HG02642 (cell line): ENCODE measurements around the gene SGTA.
"Not testable (repeated sequence)": the region's sequence is repeated elsewhere in the genome, so short reads cannot be mapped to it uniquely, and the experiment has no call there.

ENCODE experiments used
- ATAC-seq: cut with Tn5 transposase; IDR thresholded peaks from one replicate; pipeline ENCODE4 v1.9.1; 2021; ENCODE audit warnings: mild to moderate bottlenecking; ENCODE audit not compliant: unreplicated experiment, poor library complexity

SGTA gene

GRCh38 chr19:2782936-2783780 is at the start of gene SGTA:
TSS of gene SGTA (minus strand) at chr19:2783273. CDS start at chr19:2769068, 14,205 bp downstream.
- peak; percentile 79 for ATAC-seq

GRCh38 chr19:2827840-2828489 is 44.9 kb upstream of the SGTA start:
- ATAC-seq = no peak

GRCh38 chr19:2827022-2827421 is 43.9 kb upstream of the SGTA start:
- ATAC-seq = no peak

DNA sequence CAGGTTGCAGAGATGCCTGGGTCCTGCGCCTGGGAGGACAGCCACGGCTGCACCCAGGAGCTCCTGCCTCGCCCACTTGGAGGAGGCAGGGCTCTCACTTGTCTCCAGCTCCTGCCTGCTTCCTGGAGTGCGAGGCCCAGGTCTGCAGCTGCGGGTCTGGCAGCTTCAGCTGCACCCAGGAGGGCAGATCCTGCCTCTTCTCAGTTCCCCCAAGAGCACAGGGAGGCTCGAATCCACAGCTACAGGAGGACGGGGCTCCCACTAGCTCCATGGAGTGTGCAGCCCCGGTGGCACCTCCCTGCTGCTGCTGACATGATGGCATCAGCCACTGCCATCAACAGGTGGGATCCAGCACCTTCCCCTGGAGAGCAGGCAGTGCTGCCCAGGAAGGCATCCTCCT is 41.1 kb upstream of the SGTA start:
- no peak for ATAC-seq

- no peak for ATAC-seq
Observed at GRCh38 chr19:2823646-2824045, 40.6 kb upstream of the SGTA start.

GRCh38 chr19:2822846-2823245 is 39.8 kb upstream of the SGTA start:
- no peak for ATAC-seq

DNA sequence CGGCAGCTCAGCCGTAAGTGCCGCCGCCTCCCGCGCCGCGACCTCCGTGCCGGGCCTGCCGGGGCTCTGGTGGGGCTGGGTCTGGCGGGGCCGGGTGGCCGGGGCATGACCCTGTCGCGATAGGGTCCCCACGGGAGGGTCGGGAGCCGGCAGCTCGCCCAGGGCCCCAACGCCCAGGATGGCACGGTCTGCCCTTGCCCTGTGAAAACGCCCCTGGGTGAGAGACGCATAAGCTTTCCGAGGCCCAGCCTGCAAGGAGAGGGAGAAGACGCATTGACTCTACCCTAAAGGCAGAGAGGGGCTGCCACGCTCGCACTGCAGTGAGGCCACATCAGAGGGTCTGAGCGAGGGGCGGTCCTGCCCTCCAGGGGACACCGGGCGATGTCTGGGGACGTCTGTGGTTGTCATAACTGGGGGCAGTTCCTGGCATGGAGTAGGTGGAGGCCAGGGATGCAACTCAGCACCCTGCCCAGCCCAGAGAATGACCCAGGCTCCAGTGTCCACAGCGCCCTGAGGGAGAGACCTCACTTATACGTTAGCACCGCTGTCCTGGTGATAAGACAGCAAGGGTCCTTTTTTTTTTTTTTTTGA is 37.1 kb upstream of the SGTA start:
- no peak for ATAC-seq

- ATAC-seq = peak; percentile 92
Observed at GRCh38 chr19:2819540-2820111, 36.6 kb upstream of the SGTA start, which contains the start of gene ZNF554. TSS of gene ZNF554 (plus strand) at chr19:2819868. CDS start at chr19:2820072, 204 bp downstream.

DNA sequence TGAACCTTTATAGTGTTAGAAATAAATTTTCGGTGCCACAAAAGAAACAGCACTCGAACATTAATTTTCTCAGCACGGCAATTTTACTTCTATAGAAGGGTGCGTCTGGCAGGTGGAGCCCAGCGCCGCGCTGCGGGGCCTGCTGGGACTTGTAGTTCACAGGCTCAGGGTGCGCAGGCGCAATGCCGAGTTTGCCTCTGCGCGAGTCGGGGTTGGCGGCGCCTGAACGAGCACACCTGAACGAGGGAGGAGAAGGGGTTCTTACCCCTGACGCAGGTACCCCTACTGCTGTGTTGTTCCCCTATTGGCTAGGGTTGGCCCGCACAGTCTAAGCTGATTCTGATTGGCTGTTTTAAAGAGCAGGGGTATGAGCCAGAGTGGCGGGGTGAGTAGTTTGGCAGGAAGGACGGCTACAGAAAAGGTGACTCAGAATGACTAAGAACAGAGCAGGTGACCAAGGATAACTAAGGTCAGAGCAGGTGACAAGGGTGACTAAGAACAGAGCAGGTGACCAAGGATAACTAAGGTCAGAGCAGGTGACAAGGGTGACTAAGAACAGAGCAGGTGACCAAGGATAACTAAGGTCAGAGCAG is 34.3 kb upstream of the SGTA start:
- not testable (repeated sequence) for ATAC-seq

DNA sequence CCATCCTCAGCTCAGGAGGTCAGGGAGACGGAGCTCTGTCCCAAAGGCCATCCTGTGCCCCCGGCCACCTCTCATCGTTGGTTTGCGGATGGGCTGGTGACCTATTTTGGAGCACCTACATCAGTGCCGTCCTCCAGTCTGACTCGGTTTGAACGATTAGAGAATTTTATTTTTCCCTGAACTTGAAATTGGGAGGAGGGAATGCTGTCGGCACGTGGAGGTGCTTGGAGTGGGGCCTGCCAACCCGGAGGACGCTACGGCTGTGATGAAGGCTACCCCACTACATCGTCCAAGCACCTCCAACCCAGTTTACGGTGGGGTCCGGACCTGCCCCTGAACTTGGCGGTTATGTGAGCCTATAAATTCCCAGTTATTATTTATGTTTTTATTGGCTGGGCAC is 33.6 kb upstream of the SGTA start:
- no peak for ATAC-seq

DNA sequence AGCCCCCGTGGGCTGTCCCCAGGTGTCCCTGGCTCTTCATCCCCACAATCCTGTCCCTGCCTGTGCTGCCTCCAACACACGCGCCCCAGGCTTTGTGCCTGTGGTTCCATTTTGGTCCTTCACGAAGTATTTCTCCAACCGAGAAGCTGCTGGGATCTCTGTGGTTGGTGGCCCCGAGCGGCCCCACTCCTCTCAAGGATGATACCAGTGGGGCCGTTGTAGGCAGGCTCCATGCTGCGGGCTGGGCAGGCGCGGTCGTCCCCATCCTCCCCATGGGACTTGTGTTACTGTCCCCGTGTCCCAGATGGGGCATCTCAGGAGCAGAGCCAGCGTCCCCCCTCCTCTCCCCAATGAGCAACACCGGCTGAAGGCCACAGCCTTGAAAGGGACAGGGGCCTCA is 32.9 kb upstream of the SGTA start:
- no peak for ATAC-seq

GRCh38 chr19:2815191-2815614 is 32.1 kb upstream of the SGTA start:
- ATAC-seq = no peak

- ATAC-seq = no peak
Observed at GRCh38 chr19:2814426-2814825, 31.4 kb upstream of the SGTA start.

- ATAC-seq = no peak
Observed at GRCh38 chr19:2813235-2814160, 30.4 kb upstream of the SGTA start.

DNA sequence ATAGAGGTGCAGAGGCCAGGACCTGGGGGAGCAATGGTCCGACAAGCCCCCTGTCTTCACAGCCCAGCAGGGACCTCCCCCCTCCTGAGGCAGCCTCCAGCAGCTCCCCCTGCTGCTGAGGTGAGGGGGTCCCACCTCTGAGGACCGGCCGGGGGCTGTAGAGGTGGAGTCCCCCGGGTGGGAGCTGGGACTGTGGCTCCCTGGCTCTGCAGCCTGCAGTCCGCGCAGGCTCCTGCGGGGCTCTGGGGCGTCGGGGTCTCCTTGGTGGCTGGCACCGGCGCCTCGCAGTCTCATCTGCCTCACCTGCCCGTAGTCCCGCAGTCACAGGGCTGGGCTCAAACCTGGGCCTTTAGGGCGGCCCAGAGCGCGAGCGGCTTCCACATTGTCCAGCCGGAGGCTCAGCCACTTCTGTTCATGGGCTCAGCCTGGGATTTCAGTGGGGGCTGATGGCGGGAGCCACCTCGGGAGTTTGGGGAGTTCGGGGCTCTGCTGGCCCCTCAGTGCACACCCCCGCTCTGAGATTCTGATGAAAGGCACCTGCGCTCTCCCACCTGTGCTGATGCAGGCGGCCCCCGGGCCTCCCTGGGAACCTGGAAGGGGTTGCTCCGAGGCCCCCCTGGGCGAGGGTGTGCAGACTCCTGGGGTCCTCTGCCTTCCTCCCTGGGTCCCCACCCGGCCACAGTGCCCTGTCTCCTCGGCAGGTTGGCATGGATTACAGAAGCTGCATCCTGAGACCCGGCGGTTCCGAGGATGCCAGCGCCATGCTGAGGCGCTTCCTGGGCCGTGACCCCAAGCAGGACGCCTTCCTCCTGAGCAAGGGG is 29.6 kb upstream of the SGTA start:
- no peak for ATAC-seq

DNA sequence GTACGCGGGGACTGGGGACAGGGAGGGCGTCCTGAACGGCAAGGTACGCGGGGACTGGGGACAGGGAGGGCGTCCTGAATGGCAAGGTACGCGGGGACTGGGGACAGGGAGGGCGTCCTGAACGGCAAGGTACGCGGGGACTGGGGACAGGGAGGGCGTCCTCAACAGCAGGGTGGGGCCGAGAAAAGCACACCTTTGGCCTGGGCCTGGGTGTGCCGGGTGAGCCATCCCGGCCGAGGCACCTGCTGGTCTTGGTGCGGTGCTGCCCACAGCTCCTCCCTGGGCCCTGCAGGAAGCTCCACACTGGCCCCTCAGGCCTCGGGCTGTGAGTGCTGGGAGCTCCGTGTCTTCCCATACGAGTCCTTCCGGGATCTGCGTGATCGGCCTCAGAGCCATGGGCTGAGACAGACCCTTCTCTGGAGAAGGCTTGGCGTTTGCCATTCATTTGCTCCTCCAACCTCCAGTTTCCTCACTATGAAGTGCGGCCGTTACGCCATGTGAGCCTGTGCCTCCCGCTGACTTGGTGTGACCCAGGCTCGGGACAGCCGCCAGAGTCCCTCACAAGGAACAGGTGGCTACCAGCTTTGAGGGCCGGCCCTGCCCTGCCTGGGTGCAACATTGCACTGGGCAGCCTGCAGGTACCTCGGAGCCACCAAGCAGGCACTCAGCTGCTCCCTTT is 28.8 kb upstream of the SGTA start:
- ATAC-seq = no peak

GRCh38 chr19:2811221-2811722 is 28.2 kb upstream of the SGTA start:
- no peak for ATAC-seq
